Suprapubic skin (tissue), 3 donors: ENCODE measurements around the gene NRP1.

Source experiments
- CTCF ChIP-seq, 2 donors: fragments of 200-600 bp in 1 of 2; fragments of 450-650 bp in 1 of 2; sonication (generic) in 1 of 2; IDR thresholded peaks; one replicate each; pipeline ENCODE4 v1.5.1; 2016 to 2019; ENCODE audit warnings: antibody characterized with exemption in 2 of 2, mild to moderate bottlenecking in 1 of 2, moderate library complexity in 1 of 2
- POLR2AphosphoS5 ChIP-seq, 3 donors: sonication (generic); formaldehyde crosslinking; IDR thresholded peaks; one replicate each; pipeline ENCODE4 v1.6.1; 2017; ENCODE audit warnings: antibody characterized with exemption in 3 of 3

- TF ChIP-seq CTCF (IDR thresholded peaks at IDR 0.05) (no peak), POLR2AphosphoS5 (IDR thresholded peaks at IDR 0.05) (no peak)
Observed at GRCh38 chr10:33326933-33327332, 7.5 kb downstream of the NRP1 start.
